SK-N-SH (cell line): ENCODE measurements around the gene PDK4. TPM values are rescaled to one million over a fixed set of nuclear protein-coding genes. Genes with fewer than 3 reads are reported as not detected.

Experiments used
- CTCF ChIA-PET: fragments of 300-600, 350-600 bp; formaldehyde crosslinking; extraction: SDS; loops from one replicate; lab custom pipeline; 2021; lab: Yijun Ruan, JAX
- POLR2A ChIA-PET: fragments of 350-600 bp; sonication (Branson Sonifier 250); formaldehyde crosslinking; extraction: SDS; loops from one replicate; lab custom pipeline; 2020; ENCODE audit warnings: antibody characterized with exemption, inconsistent platforms; lab: Yijun Ruan, JAX
- DNase-seq: peaks from one replicate; pipeline ENCODE4 v3.0.0; 2012
- H2AFZ ChIP-seq: fragments of 200-600 bp; sonication (generic); 2 replicates; pipeline ENCODE4 v1.8.1; 2016; ENCODE audit warnings: antibody characterized with exemption, mild to moderate bottlenecking, low read depth
- H3F3A ChIP-seq: fragments of 200-600 bp; sonication (generic); replicated peaks from 2 replicates; pipeline ENCODE3; 2016; ENCODE audit warnings: antibody characterized with exemption, mild to moderate bottlenecking; ENCODE audit not compliant: insufficient read depth
- H3K27ac ChIP-seq, 2 experiments: fragments of 200-500 bp in 1 of 2; fragments of 200-600 bp in 1 of 2; sonication (Bioruptor generic) in 1 of 2; sonication (generic), shearing (Covaris generic) in 1 of 2; 2 replicates each; pipeline versions ENCODE4 v1.5.1 to v1.6.1; 2014 to 2016; ENCODE audit warnings: low read depth in 2 of 2, inconsistent platforms in 1 of 2, low read length in 1 of 2, mild to moderate bottlenecking in 1 of 2, mixed read lengths in 1 of 2
- H3K27me3 ChIP-seq: fragments of 200-600 bp; sonication (generic), shearing (Covaris generic); 2 replicates; pipeline ENCODE4 v1.6.1; 2016; ENCODE audit warnings: mixed run types; ENCODE audit not compliant: insufficient read depth
- H3K36me3 ChIP-seq, 2 experiments: fragments of 200-500 bp in 1 of 2; fragments of 200-600 bp in 1 of 2; sonication (Bioruptor generic) in 1 of 2; sonication (generic) in 1 of 2; replicated peaks in 1 of 2; 2 replicates each; pipeline versions ENCODE3 to v1.5.1; 2014 to 2016; ENCODE audit warnings: low read length in 1 of 2, mild to moderate bottlenecking in 1 of 2; ENCODE audit not compliant: insufficient read depth in 2 of 2, control insufficient read depth in 1 of 2
- H3K4me1 ChIP-seq, 2 experiments: fragments of 200-500 bp in 1 of 2; fragments of 200-600 bp in 1 of 2; sonication (Bioruptor generic) in 1 of 2; sonication (generic), shearing (Covaris generic) in 1 of 2; 2 replicates each; pipeline versions ENCODE4 v1.5.1 to v1.6.1; 2014 to 2016; ENCODE audit warnings: low read depth in 1 of 2, low read length in 1 of 2, mixed run types in 1 of 2; ENCODE audit not compliant: insufficient read depth in 2 of 2, control insufficient read depth in 1 of 2
- H3K4me2 ChIP-seq: fragments of 200-600 bp; sonication (generic), shearing (Covaris generic); 2 replicates; pipeline ENCODE4 v1.6.1; 2017; ENCODE audit warnings: mixed run types
- H3K4me3 ChIP-seq, 2 experiments: fragments of 200-500 bp in 1 of 2; fragments of 200-600 bp in 1 of 2; sonication (Bioruptor generic) in 1 of 2; sonication (generic), shearing (Covaris generic) in 1 of 2; 2 replicates each; pipeline versions ENCODE4 v1.5.1 to v1.8.1; 2014 to 2016; ENCODE audit warnings: low read depth in 2 of 2, inconsistent platforms in 1 of 2, low read length in 1 of 2, mild to moderate bottlenecking in 1 of 2, mixed read lengths in 1 of 2, moderate library complexity in 1 of 2
- H3K79me2 ChIP-seq: fragments of 200-600 bp; sonication (generic); 2 replicates; pipeline ENCODE4 v1.8.1; 2017; ENCODE audit warnings: mild to moderate bottlenecking; ENCODE audit not compliant: insufficient read depth
- H3K9ac ChIP-seq: fragments of 200-600 bp; sonication (generic); 2 replicates; pipeline ENCODE4 v1.6.1; 2017; ENCODE audit warnings: mixed run types
- H3K9me2 ChIP-seq: fragments of 200-600 bp; sonication (generic); 2 replicates; pipeline ENCODE4 v1.6.1; 2017; ENCODE audit warnings: mixed run types
- H3K9me3 ChIP-seq: fragments of 200-600 bp; sonication (generic); 2 replicates; pipeline ENCODE4 v1.6.1; 2017; ENCODE audit warnings: mixed run types, mild to moderate bottlenecking, moderate library complexity
- H4K20me1 ChIP-seq: fragments of 200-600 bp; sonication (generic); 2 replicates; pipeline ENCODE4 v1.6.1; 2017; ENCODE audit warnings: mild to moderate bottlenecking, mixed run types; ENCODE audit not compliant: insufficient read depth
- CTCF ChIP-seq: fragments of 200-600 bp; sonication (generic); IDR thresholded peaks from 2 replicates; pipeline ENCODE4 v1.6.1; 2017; ENCODE audit warnings: antibody characterized with exemption, mild to moderate bottlenecking, moderate library complexity
- ELF1 ChIP-seq: IDR thresholded peaks from 2 replicates; pipeline ENCODE4 v1.4.0; 2012
- EP300 ChIP-seq, 2 experiments: IDR thresholded peaks; 2 replicates each; pipeline versions ENCODE4 v1.4.0 to v1.6.1; 2012; ENCODE audit warnings: borderline replicate concordance in 1 of 2, low read depth in 1 of 2, low read length in 1 of 2
- FOSL2 ChIP-seq: IDR thresholded peaks from 2 replicates; pipeline ENCODE4 v1.4.0; 2012; ENCODE audit warnings: low read depth, mild to moderate bottlenecking, moderate library complexity, borderline replicate concordance
- JUND ChIP-seq: IDR thresholded peaks from 2 replicates; pipeline ENCODE4 v1.4.0; 2012
- MAX ChIP-seq: IDR thresholded peaks from 2 replicates; pipeline ENCODE4 v1.4.0; 2012; ENCODE audit warnings: low read depth
- MEF2A ChIP-seq: IDR thresholded peaks from 2 replicates; pipeline ENCODE4 v1.4.0; 2012; ENCODE audit warnings: low read depth, borderline replicate concordance
- NRF1 ChIP-seq: IDR thresholded peaks from 2 replicates; pipeline ENCODE4 v1.6.1; 2012; ENCODE audit warnings: low read depth, mild to moderate bottlenecking, low read length
- PBX3 ChIP-seq: IDR thresholded peaks from 2 replicates; pipeline ENCODE4; 2012
- RAD21 ChIP-seq: IDR thresholded peaks from 2 replicates; pipeline ENCODE4 v1.6.1; 2012; ENCODE audit warnings: mild to moderate bottlenecking, low read length
- RCOR1 ChIP-seq: fragments of 150-350 bp; IDR thresholded peaks from 2 replicates; pipeline ENCODE4 v1.6.1; 2017; ENCODE audit warnings: antibody characterized with exemption, low read length
- RXRA ChIP-seq: IDR thresholded peaks from 2 replicates; pipeline ENCODE4 v1.4.0; 2012; ENCODE audit warnings: low read depth, mild to moderate bottlenecking, borderline replicate concordance
- SIN3A ChIP-seq: IDR thresholded peaks from 2 replicates; pipeline ENCODE4 v1.6.1; 2012; ENCODE audit warnings: low read depth, mild to moderate bottlenecking, low read length, moderate library complexity, borderline replicate concordance
- SMC3 ChIP-seq: IDR thresholded peaks from 2 replicates; pipeline ENCODE4 v1.6.1; 2012; ENCODE audit warnings: low read depth, low read length, improper control_type of control experiment
- TCF12 ChIP-seq: IDR thresholded peaks from 2 replicates; pipeline ENCODE4 v1.4.0; 2012
- TEAD4 ChIP-seq: IDR thresholded peaks from 2 replicates; pipeline ENCODE4 v1.4.0; 2012; ENCODE audit warnings: mild to moderate bottlenecking, borderline replicate concordance; ENCODE audit not compliant: insufficient read depth
- ZBTB33 ChIP-seq: IDR thresholded peaks from 2 replicates; pipeline ENCODE4 v1.4.0; 2012; ENCODE audit warnings: low read depth, borderline replicate concordance
- WGBS: methylation state at CpG from one replicate; pipeline ENCODE4 v1.1.6; 2017; ENCODE audit warnings: low lambda C conversion rate; 5-methylcytosine and 5-hydroxymethylcytosine counted together
- polyA plus RNA-seq, 3 experiments: library from polyadenylated mRNA; depleted of rRNA; stranded (reverse); fragments of >200 nt; gene quantifications; 2 replicates each; pipeline ENCODE4 v1.2.3, GENCODE V29; 2012

The PDK4 gene
- polyA plus RNA-seq, 1 of the 3 experiments (the other 2 are of a cell fraction), result 0.13 TPM

GRCh38 chr7:95598511-95598910 lies 2.2 kb upstream of the PDK4 start:
- no peaks in the 10 kb centered on the region for H3K79me2 ChIP-seq
- H3K4me2 ChIP-seq, result no peak overlapping the region
- H3K36me3 ChIP-seq, result no peaks in the 10 kb centered on the region
- no peak for DNase-seq
- ChIA-PET CTCF (interaction anchor here (0.7 to 1.4 kb wide), 4 partner anchors 21 to 92 kb away, joined by 3 to 4 read pairs (median 3); no protein-coding TSS in a partner anchor), POLR2A (no interaction called here)
- no peak overlapping the region for H3K4me3 ChIP-seq
- no peaks in the 10 kb centered on the region for H3K9me3 ChIP-seq
- H3K9ac ChIP-seq, result no peak overlapping the region
- no peak overlapping the region for H3K27ac ChIP-seq
- H4K20me1 ChIP-seq, result no peaks in the 10 kb centered on the region
- no peaks in the 10 kb centered on the region for H3K27me3 ChIP-seq
- H3F3A ChIP-seq, result peaks cover 4% of the 10 kb centered on the region
- H2AFZ ChIP-seq, result no peak overlapping the region
- TF ChIP-seq SIN3A (no peak), TEAD4 (no peak), RAD21 (no peak), RXRA (no peak), ELF1 (no peak)
- H3K4me1 ChIP-seq, result peaks cover 4 to 10% of the 10 kb centered on the region in 2 experiments; a peak in 1 of 4 replicates
- 2% methylated on average over 1 of the region's 1 CpG for WGBS
- no peaks in the 10 kb centered on the region for H3K9me2 ChIP-seq

- Histone ChIP-seq H3K9me2 (no peaks in the 10 kb centered on the region), H3K27ac (no peak overlapping the region), H3K36me3 (no peaks in the 10 kb centered on the region), H4K20me1 (no peaks in the 10 kb centered on the region), H3K9ac (no peak overlapping the region), H3F3A (peaks cover 9% of the 10 kb centered on the region), H3K9me3 (no peaks in the 10 kb centered on the region), H3K4me3 (peak overlapping the region; percentile 60 to 71), H2AFZ (peak overlapping the region; percentile 83), H3K4me1 (peaks cover 4 to 10% of the 10 kb centered on the region in 2 experiments; a peak in 1 of 4 replicates), H3K27me3 (no peaks in the 10 kb centered on the region; the same call in 1 of the 2 replicates), H3K79me2 (no peaks in the 10 kb centered on the region)
- POLR2A ChIA-PET, result no interaction called here
- WGBS, result 33% methylated on average over 8 of the region's 8 CpGs
- no peak for DNase-seq
- TF ChIP-seq MAX, result no peak
- no peak for TF ChIP-seq RCOR1
- no peak for TF ChIP-seq PBX3
- TF ChIP-seq TCF12, result no peak
- no peak for TF ChIP-seq FOSL2
- no peak for TF ChIP-seq JUND
- no peak for TF ChIP-seq ZBTB33
- no peak for TF ChIP-seq MEF2A
- TF ChIP-seq EP300 (IDR thresholded peaks at IDR 0.05; ENCODE audit: borderline replicate concordance in 1 of 2, low read depth in 1 of 2, low read length in 1 of 2), result no peak
- TF ChIP-seq SMC3, result no peak
- TF ChIP-seq NRF1, result no peak
- TF ChIP-seq ELF1, result no peak
- no peak for TF ChIP-seq CTCF
- TF ChIP-seq, all 33 proteins: peak for 0
- CTCF ChIA-PET, result no interaction called here
- H3K4me2 ChIP-seq, result peak overlapping the region; percentile 84
Measured at GRCh38 chr7:95595746-95596197, 544 bp downstream of the PDK4 start.
